GM18868 (cell line): Measurements from ENCODE around the gene LMF2.
"Not testable (repeated sequence)": the region's sequence is repeated elsewhere in the genome, so short reads cannot be mapped to it uniquely, and the experiment has no call there.

Source experiments
- ATAC-seq: cut with Tn5 transposase; IDR thresholded peaks from one replicate; pipeline ENCODE4 v1.9.1; 2021; ENCODE audit warnings: mild to moderate bottlenecking, moderate library complexity; ENCODE audit not compliant: unreplicated experiment

The LMF2 gene

DNA sequence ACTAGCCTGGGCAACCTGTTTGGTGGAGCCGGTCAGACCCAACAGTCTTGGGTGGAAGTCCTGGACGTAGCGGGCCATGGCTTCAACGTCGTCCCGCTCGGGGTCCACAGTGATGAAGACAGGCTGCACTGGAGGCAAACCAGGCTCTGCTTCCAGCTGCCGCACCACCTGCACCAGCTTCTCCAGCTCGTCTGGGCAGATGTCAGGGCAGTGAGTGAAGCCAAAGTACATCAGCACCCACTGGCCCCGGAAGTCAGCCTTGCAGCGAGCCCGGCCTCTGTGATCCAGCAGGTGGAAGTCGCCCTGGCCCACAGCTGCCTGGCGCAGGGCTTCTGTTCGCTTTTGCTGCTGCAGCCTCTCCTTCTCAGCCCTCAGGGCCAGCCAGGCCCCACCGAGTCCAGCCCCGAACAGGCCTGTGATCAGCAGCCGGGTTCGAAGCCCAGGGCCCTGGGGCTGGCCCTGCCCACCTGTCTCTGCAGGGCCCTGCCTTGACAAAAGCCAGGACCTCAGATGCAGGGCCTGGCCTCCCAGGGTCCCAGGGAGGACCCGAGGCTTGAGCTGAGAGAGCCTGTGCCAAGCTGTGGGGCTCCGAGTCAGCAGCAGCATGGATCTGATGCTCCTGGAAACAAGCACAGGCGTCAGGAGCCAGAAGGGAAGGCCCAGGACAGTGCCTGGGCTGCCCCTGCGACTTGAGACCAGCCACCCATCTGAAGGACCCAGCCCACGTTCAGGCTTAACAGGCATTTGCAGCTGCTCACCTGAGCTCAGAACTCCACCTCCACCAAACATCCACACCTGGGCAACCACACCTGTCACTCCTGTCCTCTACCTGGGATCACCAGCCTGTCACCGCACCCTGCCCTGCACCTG, 16.5 kb upstream of the LMF2 start:
- no peak for ATAC-seq

DNA sequence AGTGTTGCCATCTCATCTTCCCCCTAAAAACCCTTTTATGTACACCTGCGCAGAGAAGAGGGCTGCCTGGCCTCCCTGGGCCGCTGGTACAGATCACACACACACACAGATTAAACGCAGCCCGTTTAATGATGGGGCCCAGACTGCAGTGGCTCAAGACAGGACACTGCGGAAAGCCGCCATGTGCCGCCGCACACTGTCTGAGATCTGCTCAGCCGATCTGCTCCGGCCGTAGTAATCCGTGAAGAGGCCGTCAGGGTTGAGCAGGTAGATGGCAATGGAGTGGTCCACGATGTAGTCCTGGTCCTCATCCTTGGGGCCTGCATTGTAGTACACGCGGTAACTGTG, 15.9 kb upstream of the LMF2 start:
- no peak for ATAC-seq

GRCh38 chr22:50522806-50523438, 15.4 kb upstream of the LMF2 start:
- no peak for ATAC-seq

DNA sequence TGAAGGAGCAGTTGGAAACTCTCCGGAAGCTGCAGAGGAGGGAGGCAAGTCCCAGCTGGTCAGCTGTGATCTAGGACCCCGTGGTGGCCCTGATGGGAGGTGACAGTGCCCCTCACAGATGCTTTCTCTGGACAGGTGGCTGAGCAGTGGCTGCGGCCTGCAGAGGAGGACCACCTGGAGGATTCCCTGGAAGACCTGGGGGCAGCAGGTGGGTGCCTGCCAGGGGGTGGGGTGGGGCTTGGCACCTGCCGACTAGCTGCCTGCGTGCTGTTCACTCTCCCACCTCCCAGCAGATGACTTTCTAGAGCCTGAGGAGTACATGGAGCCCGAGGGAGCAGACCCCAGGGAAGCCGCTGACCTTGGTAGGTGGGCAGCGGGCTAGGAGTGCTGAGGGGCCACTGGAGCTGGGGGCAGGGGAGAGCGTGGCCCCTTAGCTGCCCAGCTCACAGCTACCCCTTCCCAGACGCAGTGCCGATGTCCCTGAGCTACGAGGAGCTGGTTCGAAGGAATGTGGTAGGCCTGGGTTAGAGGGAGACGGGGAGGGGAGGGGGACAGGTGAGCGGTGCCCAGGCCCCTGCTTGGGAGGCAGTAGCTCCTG, 14.8 kb upstream of the LMF2 start:
- ATAC-seq = no peak

DNA sequence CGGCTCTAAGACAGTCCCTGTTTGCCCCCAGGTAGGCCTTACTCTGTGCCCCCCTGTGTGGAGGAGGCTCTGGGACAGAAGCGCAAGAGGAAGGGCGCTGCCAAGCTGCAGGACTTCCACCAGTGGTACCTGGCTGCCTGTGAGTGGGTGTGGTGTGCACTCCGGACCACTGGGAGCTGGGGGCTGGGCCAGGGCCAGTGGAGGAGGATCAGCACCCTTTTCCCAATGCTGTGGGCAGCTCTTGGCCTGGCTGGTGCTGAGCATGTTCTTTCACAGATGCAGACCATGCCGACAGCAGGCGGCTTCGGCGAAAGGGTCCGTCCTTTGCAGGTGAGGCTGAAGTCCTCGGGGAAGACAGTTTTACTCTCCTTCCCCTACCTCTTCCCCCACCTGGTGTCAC, 14.2 kb upstream of the LMF2 start:
- no peak for ATAC-seq

DNA sequence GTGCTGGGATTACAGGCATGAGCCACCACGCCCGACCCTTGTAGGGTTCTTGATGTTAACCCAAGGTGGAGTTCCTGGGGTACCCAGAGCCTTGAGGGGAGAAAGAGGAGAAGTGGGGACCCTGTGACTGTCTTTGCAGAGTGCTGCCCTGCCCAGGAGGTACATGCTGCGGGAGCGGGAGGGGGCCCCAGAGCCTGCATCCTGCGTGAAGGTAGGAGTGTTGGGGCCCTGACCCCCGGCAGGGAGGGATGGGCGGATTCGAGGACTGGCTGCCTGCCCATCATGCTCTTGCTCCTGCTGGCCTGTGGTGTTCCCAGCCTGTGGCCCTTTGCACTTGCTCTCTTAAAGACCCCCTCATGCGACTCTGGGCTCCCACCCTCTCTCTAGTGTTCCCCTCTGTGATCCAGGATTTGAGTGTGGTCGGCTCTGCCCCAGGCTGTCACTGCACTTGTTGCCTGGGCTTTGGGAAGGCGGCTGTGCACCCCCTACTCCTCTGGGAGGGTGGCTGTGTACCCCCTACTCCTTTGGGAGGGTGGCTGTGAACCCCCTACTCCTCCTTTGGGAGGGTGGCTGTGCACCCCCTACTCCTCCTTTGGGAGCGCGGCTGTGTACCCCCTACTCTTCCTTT, 13.4 kb upstream of the LMF2 start:
- ATAC-seq = no peak

DNA sequence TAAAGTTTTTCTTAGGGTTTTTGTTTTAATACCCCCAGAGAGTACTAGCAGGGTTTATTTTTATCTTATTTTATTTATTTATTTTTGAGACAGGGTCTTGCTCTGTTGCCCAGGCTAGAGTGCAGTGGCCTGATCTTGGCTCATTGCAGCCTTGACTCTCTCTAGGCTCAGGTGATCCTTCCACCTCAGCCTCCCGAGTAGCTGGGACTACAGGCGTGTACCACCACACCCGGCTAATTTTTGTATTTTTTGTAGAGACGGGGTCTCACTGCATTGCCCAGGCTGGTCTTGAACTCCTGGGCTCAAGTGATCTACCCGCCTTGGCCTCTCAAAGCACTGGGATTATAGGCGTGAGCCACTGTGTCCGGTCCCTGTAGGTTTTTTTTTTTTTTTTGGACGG, 12.7 kb upstream of the LMF2 start:
- not testable (repeated sequence) for ATAC-seq

- no peak for ATAC-seq
Observed at GRCh38 chr22:50519151-50519550, 11.6 kb upstream of the LMF2 start.

- ATAC-seq = no peak
Observed at GRCh38 chr22:50518606-50519005, 11.1 kb upstream of the LMF2 start.

- no peak for ATAC-seq
Observed at GRCh38 chr22:50517495-50518260, 10.2 kb upstream of the LMF2 start.

- ATAC-seq = no peak
Observed at GRCh38 chr22:50516891-50517290, 9.4 kb upstream of the LMF2 start.

GRCh38 chr22:50516068-50516467, 8.6 kb upstream of the LMF2 start:
- no peak for ATAC-seq

GRCh38 chr22:50513175-50513574, 5.7 kb upstream of the LMF2 start:
- ATAC-seq = no peak

DNA sequence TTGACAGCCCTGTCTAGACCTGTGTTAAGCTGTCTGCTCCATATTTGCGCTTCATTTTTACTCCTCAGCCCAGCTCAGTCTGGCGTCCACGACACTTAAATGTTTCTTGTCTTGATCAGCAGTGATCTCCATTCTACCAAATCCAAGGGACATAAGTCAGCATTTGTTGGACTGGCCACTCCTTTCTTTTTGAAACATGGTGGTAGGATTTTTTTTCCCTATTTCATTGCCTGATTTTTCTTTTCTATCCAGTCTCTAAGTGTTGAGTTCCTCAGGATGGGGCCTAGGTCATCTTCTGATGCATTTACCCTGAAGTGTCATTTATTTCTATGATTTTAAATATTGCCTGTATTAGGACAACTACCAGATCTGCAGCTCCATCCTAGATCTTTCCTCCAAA, 1.4 kb upstream of the LMF2 start:
- no peak for ATAC-seq

- ATAC-seq = peak; percentile 61
Observed at GRCh38 chr22:50507991-50508884, 736 bp upstream of the LMF2 start, which contains the start of gene NCAPH2. TSS of gene NCAPH2 (plus strand) at chr22:50508224. CDS start at chr22:50508338, 114 bp downstream.

- no peak for ATAC-seq
Observed at GRCh38 chr22:50506611-50507420, 686 bp downstream of the LMF2 start.

- no peak for ATAC-seq
Observed at GRCh38 chr22:50505776-50506610, 1.5 kb downstream of the LMF2 start.

- ATAC-seq = no peak
Observed at GRCh38 chr22:50505276-50505775, 2.2 kb downstream of the LMF2 start.
